AG04450 (cell line): ENCODE results near the gene STK32C. TPM values are rescaled to one million over a fixed set of nuclear protein-coding genes. Genes with fewer than 3 reads are reported as not detected.

Source experiments
- polyA plus RNA-seq: library from polyadenylated mRNA; depleted of rRNA; stranded (reverse); fragments of >200 nt; gene quantifications from 2 replicates; pipeline ENCODE4 v1.2.3, GENCODE V29; 2011; rRNA removed

STK32C gene
- polyA plus RNA-seq, 1 experiment = 5.3 TPM

Other genes starting within 250 kb of the STK32C start
- gene JAKMIP3, start 242.0 kb downstream of the STK32C start, polyA plus RNA-seq = 0.19 TPM in 2 replicates
- gene DPYSL4, start 121.0 kb downstream of the STK32C start, polyA plus RNA-seq = 9.0 and 12.7 TPM in 2 replicates
- gene LRRC27, start 24.2 kb upstream of the STK32C start, polyA plus RNA-seq = 9.2 and 12.9 TPM in 2 replicates
- gene PWWP2B, start 89.2 kb upstream of the STK32C start, polyA plus RNA-seq = 1.1 and 1.6 TPM in 2 replicates
- gene INPP5A, start 229.8 kb upstream of the STK32C start, polyA plus RNA-seq = 20.2 and 22.5 TPM in 2 replicates